SH-SY5Y (cell line): Measurements from ENCODE around the gene USP35.

Source experiments
- GATA2 ChIP-seq: IDR thresholded peaks from 2 replicates; pipeline ENCODE4 v1.6.1; 2011; ENCODE audit warnings: mild to moderate bottlenecking, low read depth, low read length
- GATA3 ChIP-seq: IDR thresholded peaks from 2 replicates; pipeline ENCODE4 v1.6.1; 2011; ENCODE audit warnings: low read depth, mild to moderate bottlenecking, low read length, moderate library complexity

DNA sequence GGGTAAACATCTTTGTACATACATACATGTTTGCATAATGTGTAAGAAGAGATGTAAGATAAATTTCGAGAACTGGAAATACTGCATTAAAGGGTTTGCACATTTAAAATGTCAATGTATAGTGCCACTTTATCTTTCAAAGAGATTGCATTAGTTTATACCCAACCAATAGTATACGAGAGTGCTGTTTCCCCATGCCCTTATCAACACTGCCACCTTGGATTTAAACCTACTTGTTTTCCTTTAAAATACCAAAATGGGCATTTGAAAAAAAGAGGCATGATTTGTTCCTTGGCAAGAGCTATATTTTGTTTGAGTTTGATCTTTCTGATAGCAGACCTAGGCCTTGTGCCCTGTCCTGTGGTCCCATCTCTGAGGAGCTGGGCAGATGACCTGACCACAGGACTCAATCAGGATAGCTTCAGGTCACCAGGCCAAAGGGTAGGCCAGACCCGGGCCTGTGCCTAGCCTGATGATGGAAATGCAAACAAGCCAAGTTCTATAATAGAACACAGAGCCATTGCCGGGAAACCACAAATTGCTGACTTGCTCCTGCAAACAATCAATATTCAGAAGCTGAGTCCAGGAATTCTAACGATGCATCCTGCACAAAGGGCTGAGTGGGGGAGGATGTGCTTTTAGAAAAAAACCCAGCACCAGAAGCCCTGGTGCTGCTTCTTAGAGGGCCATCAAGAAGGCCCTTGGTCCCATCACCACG, 32.4 kb upstream of the USP35 start:
- TF ChIP-seq GATA2 (no peak), GATA3 (no peak)
